Heart left ventricle (tissue), 16 donors: ENCODE measurements around the gene DMD. TPM values are rescaled to one million over a fixed set of nuclear protein-coding genes. Genes with fewer than 3 reads are reported as not detected.

Source experiments
- ATAC-seq, 4 donors: fragments of 200-7000 bp; cut with Tn5 transposase; one replicate each; pipeline ENCODE4 v1.9.1; 2020 to 2022; ENCODE audit warnings: moderate library complexity in 4 of 4, mild to moderate bottlenecking in 3 of 4, moderate number of reproducible peaks in 1 of 4
- DNase-seq, 5 donors: peaks; one replicate each; pipeline ENCODE4 v3.0.0-alpha.2; 2020
- H3K27ac ChIP-seq, 12 donors: fragments of 200-600 bp; sonication (generic) in 4 of 12; one replicate each; pipeline versions ENCODE4 v1.5.0 to v1.8.0; 2016 to 2022; ENCODE audit warnings: mild to moderate bottlenecking in 2 of 12
- H3K27me3 ChIP-seq, 9 donors: fragments of 200-600 bp; sonication (generic) in 2 of 9; one replicate each; pipeline versions ENCODE4 v1.5.1 to v1.8.0; 2016 to 2022; ENCODE audit warnings: mild to moderate bottlenecking in 3 of 9
- H3K36me3 ChIP-seq, 9 donors: fragments of 200-600 bp; sonication (generic) in 2 of 9; one replicate each; pipeline versions ENCODE4 v1.5.0 to v1.8.0; 2018 to 2022; ENCODE audit warnings: mild to moderate bottlenecking in 2 of 9
- H3K4me1 ChIP-seq, 12 donors: fragments of 200-600 bp; sonication (generic) in 4 of 12; one replicate each; pipeline versions ENCODE4 v1.5.0 to v1.8.0; 2016 to 2022; ENCODE audit warnings: mild to moderate bottlenecking in 3 of 12
- H3K4me3 ChIP-seq, 12 donors: fragments of 200-600 bp; sonication (generic) in 4 of 12; one replicate each; pipeline versions ENCODE4 v1.5.0 to v1.8.0; 2017 to 2022; ENCODE audit warnings: mild to moderate bottlenecking in 9 of 12, moderate library complexity in 4 of 12
- H3K9me3 ChIP-seq, 12 donors: fragments of 200-600 bp; sonication (generic) in 4 of 12; one replicate each; pipeline versions ENCODE4 v1.5.0 to v1.8.0; 2016 to 2022; ENCODE audit warnings: mild to moderate bottlenecking in 1 of 12
- POLR2A ChIP-seq, 2 donors: fragments of 450-650 bp; IDR thresholded peaks; one replicate each; pipeline ENCODE4 v1.6.1; 2017; ENCODE audit warnings: antibody characterized with exemption in 2 of 2, mild to moderate bottlenecking in 2 of 2, moderate library complexity in 2 of 2
- WGBS, 4 donors: extraction: QIAGEN DNeasy Blood & Tissue Kit in 2 of 4; methylation state at CpG; one replicate each; pipeline versions ENCODE4 v1.1.5 to v1.1.7; 2013 to 2018; 5-methylcytosine and 5-hydroxymethylcytosine counted together
- intact Hi-C, 10 donors: fragments of 100-400 bp; cut with DNase I; formaldehyde crosslinking; loops; one replicate each; pipeline versions ENCODE4 v1.11.1 to v1.14.2; 2022
- polyA plus RNA-seq, 2 donors: library from polyadenylated mRNA; stranded (reverse); fragments of 200-250 nt; gene quantifications; one replicate each; pipeline ENCODE4 v1.2.3, GENCODE V29; 2013
- total RNA-seq, 9 donors: library from RNA; depleted of rRNA in 2 of 9; stranded (reverse); fragments of >200 nt in 2 of 9; fragmentation: NEBNext Ultra II Directional in 3 of 9; extraction: Animal tissue kit (Norgen Biotek cat#: 25700) in 3 of 9; gene quantifications; one replicate each; pipeline versions ENCODE4 v1.1.0 to v1.2.4, GENCODE V29; 2016 to 2023
- TF ChIP-seq, protein P1 (sequence below), 12 donors: fragments of 200-600 bp; sonication (generic) in 4 of 12; IDR thresholded peaks; one replicate each; pipeline versions ENCODE4 v1.5.0 to v1.8.0; 2018 to 2022; ENCODE audit warnings: antibody characterized with exemption in 12 of 12, mild to moderate bottlenecking in 5 of 12
- donor health status: ischemic (EF 13 %, LVEDD 7.1; RV severe dilation, severe dysfunction).
- donor health status: healthy with polysubstance abuse.
- donor health status: DM: no; HTN: yes; CAD: no.
- donor health status: DM: no; HTN: no; CAD: no.
- donor health status: ischemic (EF 25% LVEDD 6.9; RV normal size, moderate dysfunction).
- donor health status: ischemic (EF 25% LVEDD 5.7; RV mildly dilated, moderate dysfunction).
- donor health status: healthy.
- donor health status: DM: yes; HTN: yes; CAD: no.
- donor health status: ischemic (EF 35%, LVEDD 5.7; RV mildly dilated, moderate dysfunction).
- donor health status: nonischemic (EF 11% LVEDD 7.7; RV severe dilation, severe dysfunction).
- donor health status: DM: yes; HTN: yes; CAD: no.
- donor health status: PGD.
- donor health status: ischemic (EF 29% LVEDD 5.4; RV normal size, mild dysfunction).
- donor health status: nonischemic (EF 23%, LVEDD 6.1; RV moderate dilation, normal function).

The DMD gene
- total and polyA plus RNA-seq, 11 donors, result 34.7 to 236 (median 162) TPM

DNA sequence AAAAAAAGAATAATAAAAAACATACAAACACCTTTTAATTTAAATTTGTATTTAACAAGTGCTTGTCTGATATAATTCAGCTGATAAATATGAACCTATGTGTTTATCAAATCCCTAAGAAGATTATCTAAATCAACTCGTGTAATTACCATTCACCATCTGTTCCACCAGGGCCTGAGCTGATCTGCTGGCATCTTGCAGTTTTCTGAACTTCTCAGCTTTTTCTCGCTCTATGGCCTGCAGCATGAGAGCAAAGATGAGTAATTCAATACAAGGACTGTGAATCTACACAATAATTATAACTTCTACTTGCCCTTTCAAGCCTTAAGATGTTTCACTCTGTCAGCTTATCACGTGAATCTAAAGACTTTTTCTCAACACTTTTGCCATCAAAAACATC lies 709.7 kb downstream of the DMD start:
- DNase-seq (no peak), ATAC-seq (no peak)
- Histone ChIP-seq H3K4me3 (no peak overlapping the region), H3K36me3 (no peaks in the 10 kb centered on the region), H3K27ac (no peak overlapping the region), H3K9me3 (no peaks in the 10 kb centered on the region), H3K27me3 (no peaks in the 10 kb centered on the region), H3K4me1 (no peaks in the 10 kb centered on the region)
- intact Hi-C loops, result no loop called here
- WGBS, 4 donors, result 49 to 75% (median 59%) methylated on average over 3 of the region's 3 CpGs
- TF ChIP-seq, protein P1, sequence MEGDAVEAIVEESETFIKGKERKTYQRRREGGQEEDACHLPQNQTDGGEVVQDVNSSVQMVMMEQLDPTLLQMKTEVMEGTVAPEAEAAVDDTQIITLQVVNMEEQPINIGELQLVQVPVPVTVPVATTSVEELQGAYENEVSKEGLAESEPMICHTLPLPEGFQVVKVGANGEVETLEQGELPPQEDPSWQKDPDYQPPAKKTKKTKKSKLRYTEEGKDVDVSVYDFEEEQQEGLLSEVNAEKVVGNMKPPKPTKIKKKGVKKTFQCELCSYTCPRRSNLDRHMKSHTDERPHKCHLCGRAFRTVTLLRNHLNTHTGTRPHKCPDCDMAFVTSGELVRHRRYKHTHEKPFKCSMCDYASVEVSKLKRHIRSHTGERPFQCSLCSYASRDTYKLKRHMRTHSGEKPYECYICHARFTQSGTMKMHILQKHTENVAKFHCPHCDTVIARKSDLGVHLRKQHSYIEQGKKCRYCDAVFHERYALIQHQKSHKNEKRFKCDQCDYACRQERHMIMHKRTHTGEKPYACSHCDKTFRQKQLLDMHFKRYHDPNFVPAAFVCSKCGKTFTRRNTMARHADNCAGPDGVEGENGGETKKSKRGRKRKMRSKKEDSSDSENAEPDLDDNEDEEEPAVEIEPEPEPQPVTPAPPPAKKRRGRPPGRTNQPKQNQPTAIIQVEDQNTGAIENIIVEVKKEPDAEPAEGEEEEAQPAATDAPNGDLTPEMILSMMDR (IDR thresholded peaks at IDR 0.05), result no peak
- TF ChIP-seq POLR2A (IDR thresholded peaks at IDR 0.05), result no peak

DNA sequence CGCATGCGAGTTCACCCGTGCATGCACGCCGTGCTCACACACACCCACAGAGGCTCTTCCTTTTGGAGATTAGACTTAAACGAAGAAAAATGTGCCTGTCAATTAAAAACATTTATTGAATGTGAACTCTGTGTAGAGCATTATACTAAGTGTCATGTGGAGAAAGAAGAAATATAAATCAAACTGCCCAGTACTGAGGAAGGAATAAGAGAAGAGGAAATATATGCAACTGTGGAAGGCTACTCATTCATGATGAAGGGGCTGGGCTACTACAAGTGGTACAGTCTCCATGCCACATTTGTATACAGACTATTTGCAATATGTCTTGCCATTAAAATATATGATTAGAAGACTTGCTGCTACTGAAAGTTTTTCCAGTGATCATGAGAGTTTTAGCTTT lies 714.7 kb downstream of the DMD start:
- DNase-seq (no peak), ATAC-seq (no peak)
- Histone ChIP-seq H3K9me3 (no peaks in the 10 kb centered on the region), H3K4me1 (no peaks in the 10 kb centered on the region), H3K4me3 (no peak overlapping the region), H3K36me3 (no peaks in the 10 kb centered on the region), H3K27me3 (no peaks in the 10 kb centered on the region), H3K27ac (no peak overlapping the region)
- TF ChIP-seq POLR2A (IDR thresholded peaks at IDR 0.05), result no peak
- TF ChIP-seq, protein P1 (IDR thresholded peaks at IDR 0.05), result no peak
- 79 to 87% (median 82%) methylated on average over 6 of the region's 6 CpGs for WGBS, 4 donors
- intact Hi-C loops, result no loop called here

DNA sequence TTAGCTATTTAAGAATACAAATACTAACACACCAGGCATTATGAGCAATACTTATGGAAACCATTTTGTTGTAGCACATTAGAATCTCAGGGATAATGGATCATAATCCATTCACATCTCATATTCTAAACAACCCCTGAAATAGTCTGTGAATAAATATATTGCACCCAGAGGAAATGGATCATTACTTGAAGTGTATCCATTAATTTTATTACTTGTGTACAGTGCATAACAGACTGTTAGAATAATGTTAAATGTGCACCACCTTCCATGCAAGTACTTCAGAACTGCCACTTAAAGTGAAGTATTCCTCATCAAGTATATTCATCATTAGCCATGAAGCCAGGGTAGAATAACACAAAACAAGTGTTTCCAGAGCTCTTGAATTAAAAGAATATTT lies 715.5 kb downstream of the DMD start:
- DNase-seq (no peak), ATAC-seq (no peak)
- Histone ChIP-seq H3K9me3 (no peaks in the 10 kb centered on the region), H3K4me3 (no peak overlapping the region), H3K27me3 (no peaks in the 10 kb centered on the region), H3K36me3 (peaks cover 0 to 3% (median 0%) of the 10 kb centered on the region in 9 donors), H3K4me1 (no peaks in the 10 kb centered on the region), H3K27ac (no peak overlapping the region)
- no peak for TF ChIP-seq POLR2A (IDR thresholded peaks at IDR 0.05)
- TF ChIP-seq, protein P1 (IDR thresholded peaks at IDR 0.05), result no peak
- intact Hi-C loops, result no loop called here

DNA sequence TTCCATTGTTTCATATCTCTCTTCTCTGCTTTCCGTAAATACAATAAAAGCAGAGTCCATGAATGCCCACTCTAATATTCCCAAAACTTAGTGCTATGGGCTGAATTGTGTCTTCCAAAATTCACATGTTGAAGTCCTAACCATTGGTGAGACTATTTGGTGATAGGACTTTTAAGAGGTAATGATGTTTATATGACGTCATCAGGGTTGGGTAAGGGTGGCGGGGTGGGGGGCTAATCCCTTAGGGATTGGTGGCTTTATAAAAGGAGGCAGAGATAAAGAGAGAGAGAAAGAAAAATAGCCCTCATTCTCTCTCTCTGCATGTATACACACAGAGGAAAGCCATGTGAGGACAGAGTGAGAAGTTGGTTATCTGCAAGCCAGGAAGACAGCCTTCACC lies 722.2 kb downstream of the DMD start:
- 59 to 79% (median 74%) methylated on average over 3 of the region's 3 CpGs for WGBS, 4 donors
- H3K4me3 ChIP-seq, result no peak overlapping the region
- H3K4me1 ChIP-seq, result no peaks in the 10 kb centered on the region
- no peaks in the 10 kb centered on the region for H3K27me3 ChIP-seq
- H3K9me3 ChIP-seq, result no peaks in the 10 kb centered on the region
- no peak overlapping the region for H3K27ac ChIP-seq
- intact Hi-C loops, result no loop called here
- no peak for TF ChIP-seq POLR2A (IDR thresholded peaks at IDR 0.05)
- TF ChIP-seq, protein P1 (IDR thresholded peaks at IDR 0.05), result no peak
- ATAC-seq (no peak), DNase-seq (no peak)
- peaks cover 0 to 24% (median 0%) of the 10 kb centered on the region in 9 donors for H3K36me3 ChIP-seq
